Nephron progenitor cell (in vitro differentiated cells): ENCODE results near the gene CDH2.
A peak's percentile ranks its signal among the peaks of the same experiment; 100 is the strongest.
"Not testable (repeated sequence)": the region's sequence is repeated elsewhere in the genome, so short reads cannot be mapped to it uniquely, and the experiment has no call there.

Source experiments
- DNase-seq: peaks from one replicate; pipeline ENCODE4 v3.0.0; 2021
- H3K27ac Mint-ChIP-seq: 2 replicates; pipeline ENCODE4 v1.8.0; 2021; ENCODE audit warnings: mild to moderate bottlenecking, moderate library complexity, mixed read lengths
- H3K27me3 Mint-ChIP-seq: 2 replicates; pipeline ENCODE4 v1.8.0; 2021; ENCODE audit warnings: mild to moderate bottlenecking, low read depth, mixed read lengths; ENCODE audit not compliant: poor library complexity
- H3K36me3 Mint-ChIP-seq: 2 replicates; pipeline ENCODE4 v1.8.0; 2021; ENCODE audit warnings: low read depth, mixed read lengths
- H3K4me1 Mint-ChIP-seq: 2 replicates; pipeline ENCODE4 v1.8.0; 2021; ENCODE audit warnings: mixed read lengths
- H3K4me3 Mint-ChIP-seq: 2 replicates; pipeline ENCODE4 v1.8.0; 2021; ENCODE audit warnings: mild to moderate bottlenecking, moderate library complexity, mixed read lengths
- H3K9me3 Mint-ChIP-seq: 2 replicates; pipeline ENCODE4 v1.8.0; 2021; ENCODE audit warnings: mild to moderate bottlenecking, moderate library complexity, mixed read lengths
- TF ChIP-seq, protein P1 (sequence below): fragments of 200-600 bp; sonication (generic); IDR thresholded peaks from 2 replicates; pipeline ENCODE4 v1.5.0; 2021; ENCODE audit warnings: antibody characterized with exemption

The CDH2 gene

GRCh38 chr18:27921904-27922751 is 254.8 kb downstream of the CDH2 start:
- no peak overlapping the region for H3K4me3 Mint-ChIP-seq
- no peaks in the 10 kb centered on the region for H3K36me3 Mint-ChIP-seq
- peak overlapping the region; percentile 62 for H3K27ac Mint-ChIP-seq
- TF ChIP-seq, protein P1, sequence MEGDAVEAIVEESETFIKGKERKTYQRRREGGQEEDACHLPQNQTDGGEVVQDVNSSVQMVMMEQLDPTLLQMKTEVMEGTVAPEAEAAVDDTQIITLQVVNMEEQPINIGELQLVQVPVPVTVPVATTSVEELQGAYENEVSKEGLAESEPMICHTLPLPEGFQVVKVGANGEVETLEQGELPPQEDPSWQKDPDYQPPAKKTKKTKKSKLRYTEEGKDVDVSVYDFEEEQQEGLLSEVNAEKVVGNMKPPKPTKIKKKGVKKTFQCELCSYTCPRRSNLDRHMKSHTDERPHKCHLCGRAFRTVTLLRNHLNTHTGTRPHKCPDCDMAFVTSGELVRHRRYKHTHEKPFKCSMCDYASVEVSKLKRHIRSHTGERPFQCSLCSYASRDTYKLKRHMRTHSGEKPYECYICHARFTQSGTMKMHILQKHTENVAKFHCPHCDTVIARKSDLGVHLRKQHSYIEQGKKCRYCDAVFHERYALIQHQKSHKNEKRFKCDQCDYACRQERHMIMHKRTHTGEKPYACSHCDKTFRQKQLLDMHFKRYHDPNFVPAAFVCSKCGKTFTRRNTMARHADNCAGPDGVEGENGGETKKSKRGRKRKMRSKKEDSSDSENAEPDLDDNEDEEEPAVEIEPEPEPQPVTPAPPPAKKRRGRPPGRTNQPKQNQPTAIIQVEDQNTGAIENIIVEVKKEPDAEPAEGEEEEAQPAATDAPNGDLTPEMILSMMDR: no peak
- H3K27me3 Mint-ChIP-seq: peaks cover 2% of the 10 kb centered on the region
- H3K4me1 Mint-ChIP-seq: peaks cover 6% of the 10 kb centered on the region
- DNase-seq: no peak
- H3K9me3 Mint-ChIP-seq: peaks cover 4% of the 10 kb centered on the region

DNA sequence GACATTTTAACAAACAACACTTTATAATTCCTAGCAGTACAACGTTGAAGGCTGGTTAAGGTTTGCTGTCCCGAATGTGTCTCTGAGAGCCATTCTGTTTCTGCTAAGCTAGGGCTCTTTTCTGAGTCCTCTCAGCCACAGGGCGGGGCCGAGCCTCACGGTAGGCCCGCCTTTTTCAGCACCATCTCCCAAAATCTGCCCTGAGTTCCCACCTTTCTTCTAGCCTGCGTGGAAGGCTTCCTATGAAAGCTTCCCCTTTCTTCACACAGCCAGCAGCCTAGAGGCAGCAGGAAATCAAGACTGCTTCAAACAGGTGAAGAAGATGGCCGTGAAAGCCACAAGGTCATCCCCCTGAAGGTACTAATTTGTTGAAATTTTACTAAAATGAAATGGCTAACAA is 255.5 kb downstream of the CDH2 start:
- TF ChIP-seq, protein P1: no peak
- Mint-ChIP-seq H3K4me1 (peaks cover 6% of the 10 kb centered on the region), H3K27me3 (peaks cover 2% of the 10 kb centered on the region), H3K36me3 (no peaks in the 10 kb centered on the region), H3K4me3 (no peak overlapping the region), H3K9me3 (peaks cover 4% of the 10 kb centered on the region), H3K27ac (peak overlapping the region; percentile 62)
- DNase-seq: no peak

DNA sequence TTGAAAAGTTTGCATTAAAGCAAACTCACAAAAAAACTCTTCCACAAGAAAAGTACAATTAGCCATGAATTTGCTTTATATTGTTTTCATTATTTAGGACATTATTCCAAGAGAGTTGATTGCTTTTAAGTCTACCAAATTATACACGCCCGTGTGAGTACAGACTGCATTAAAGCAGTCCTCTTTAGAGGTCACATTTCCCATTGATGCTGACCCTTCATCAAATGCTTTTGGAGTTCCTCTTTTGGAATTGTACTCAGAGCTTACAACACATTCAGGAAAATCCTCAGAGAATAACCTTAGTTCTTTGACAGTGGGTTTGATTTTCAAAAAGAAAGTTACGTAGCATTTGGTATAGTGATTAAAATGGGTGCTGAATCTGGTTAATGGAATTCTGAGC is 256.1 kb downstream of the CDH2 start:
- TF ChIP-seq, protein P1: no peak
- Mint-ChIP-seq H3K36me3 (no peaks in the 10 kb centered on the region), H3K27ac (no peak overlapping the region), H3K4me3 (no peak overlapping the region), H3K27me3 (peaks cover 2% of the 10 kb centered on the region), H3K9me3 (peaks cover 4% of the 10 kb centered on the region), H3K4me1 (peaks cover 6% of the 10 kb centered on the region)
- DNase-seq: no peak

- H3K27ac Mint-ChIP-seq, DNase-seq, H3K27me3 Mint-ChIP-seq, H3K4me1 Mint-ChIP-seq, H3K4me3 Mint-ChIP-seq: not testable (repeated sequence)
- peaks cover 37% of the 10 kb centered on the region for H3K36me3 Mint-ChIP-seq
- H3K9me3 Mint-ChIP-seq: peaks cover 87% of the 10 kb centered on the region
These were observed 270.7 kb downstream of the CDH2 start for GRCh38 chr18:27906189-27906588.

DNA sequence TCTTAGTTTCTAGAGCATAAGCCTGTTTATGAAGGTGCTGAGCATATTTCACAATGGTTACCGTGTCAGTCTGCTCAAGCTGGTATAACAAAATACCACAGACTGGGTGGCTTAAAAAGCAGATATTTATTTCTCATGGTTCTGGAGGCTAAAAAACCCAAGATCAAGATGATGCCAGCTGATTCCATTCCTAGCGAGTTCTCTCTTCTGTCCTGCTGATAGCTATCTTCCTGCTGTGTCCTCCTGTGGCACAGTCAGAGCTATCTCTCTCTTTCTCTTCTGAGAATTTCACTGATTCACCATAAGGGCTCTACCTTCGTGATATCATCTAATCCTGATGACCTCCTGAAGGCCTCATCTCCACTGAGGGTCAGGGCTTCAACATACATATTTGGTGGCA is 273.0 kb downstream of the CDH2 start:
- TF ChIP-seq, protein P1: no peak
- Mint-ChIP-seq H3K27ac (no peak overlapping the region), H3K4me3 (no peak overlapping the region), H3K9me3 (peaks cover 67% of the 10 kb centered on the region), H3K27me3 (no peaks in the 10 kb centered on the region), H3K4me1 (peaks cover 14% of the 10 kb centered on the region), H3K36me3 (peaks cover 32% of the 10 kb centered on the region)
- no peak for DNase-seq

GRCh38 chr18:27901424-27902226 is 275.3 kb downstream of the CDH2 start:
- H3K9me3 Mint-ChIP-seq: peaks cover 45% of the 10 kb centered on the region
- DNase-seq: no peak
- H3K27ac Mint-ChIP-seq: no peak overlapping the region
- H3K4me1 Mint-ChIP-seq: peaks cover 15% of the 10 kb centered on the region
- peaks cover 28% of the 10 kb centered on the region for H3K36me3 Mint-ChIP-seq
- H3K4me3 Mint-ChIP-seq: no peak overlapping the region
- no peaks in the 10 kb centered on the region for H3K27me3 Mint-ChIP-seq
- TF ChIP-seq, protein P1: no peak
